ENCODE data around the gene CHN2. TPM values are rescaled to one million over a fixed set of nuclear protein-coding genes. Genes with fewer than 3 reads are reported as not detected.

CHN2 gene
- total RNA-seq, 1 experiment from 2014 or later = 5.0 TPM

- no peak overlapping the region for H3K4me3 Mint-ChIP-seq
- no peaks in the 10 kb centered on the region for H3K27me3 Mint-ChIP-seq (ENCODE audit: low read depth)
- TF ChIP-seq ZNF416 (CRISPR knock-in tag; IDR thresholded peaks at IDR 0.05) (no peak), SOX15 (CRISPR knock-in tag; IDR thresholded peaks at IDR 0.05) (no peak)
- no peak overlapping the region for H3K27ac Mint-ChIP-seq
- no peaks in the 10 kb centered on the region for H3K36me3 Mint-ChIP-seq
- DNase-seq (ENCODE audit: low spot score) = no peak
- ChIA-PET POLR2A (no interaction called here), CTCF (interaction anchor here (0.7 to 1.5 kb wide), 3 partner anchors 14 to 241 kb away, joined by 3 to 4 read pairs (median 3); no protein-coding TSS in a partner anchor)
- H3K4me1 Mint-ChIP-seq = peaks cover 8% of the 10 kb centered on the region
- H3K9me3 Mint-ChIP-seq = no peaks in the 10 kb centered on the region
- no peak for ATAC-seq
Measured at GRCh38 chr7:29430279-29430949, 235.8 kb downstream of the CHN2 start.

DNA sequence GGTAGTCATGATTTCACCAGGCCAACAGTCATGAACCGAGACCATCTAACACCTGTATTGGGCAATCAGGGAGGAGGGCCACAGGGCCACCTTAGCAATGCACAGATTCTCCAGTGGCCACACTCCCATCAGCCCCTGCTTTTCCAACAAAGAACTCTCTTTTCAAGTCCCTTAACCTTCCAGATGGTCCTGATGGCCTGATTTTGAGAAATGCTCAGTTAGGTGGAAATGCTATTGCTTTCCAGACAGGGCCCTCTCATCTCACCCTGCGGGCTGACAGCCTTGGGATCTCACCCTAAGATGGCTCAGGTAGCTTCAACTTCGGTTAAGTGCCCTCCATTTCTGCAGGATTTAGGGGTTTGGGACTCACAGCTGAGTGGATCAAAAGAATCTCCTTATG, 237.1 kb downstream of the CHN2 start:
- no peaks in the 10 kb centered on the region for H3K27me3 Mint-ChIP-seq (ENCODE audit: low read depth)
- CTCF ChIA-PET = interaction anchor here (1.1 kb wide), 1 partner anchor 192 kb away, joined by 3 read pairs; no protein-coding TSS in a partner anchor
- no peak for ATAC-seq
- no peak for TF ChIP-seq CBFB (CRISPR knock-in tag; IDR thresholded peaks at IDR 0.05; ENCODE audit: low read depth)
- no peak for TF ChIP-seq SP1 (CRISPR knock-in tag; conservative IDR thresholded peaks at IDR 0.05)
- no peak for TF ChIP-seq CDX4 (CRISPR knock-in tag; IDR thresholded peaks at IDR 0.05; ENCODE audit: borderline replicate concordance)
- TF ChIP-seq MAX (CRISPR knock-in tag; IDR thresholded peaks at IDR 0.05) = no peak
- TF ChIP-seq ESRRA (CRISPR knock-in tag; IDR thresholded peaks at IDR 0.05; ENCODE audit: borderline replicate concordance) = no peak
- no peak for TF ChIP-seq TEAD4 (CRISPR knock-in tag; IDR thresholded peaks at IDR 0.05)
- TF ChIP-seq CREB1 (CRISPR knock-in tag; IDR thresholded peaks at IDR 0.05) = no peak
- TF ChIP-seq, protein P1, sequence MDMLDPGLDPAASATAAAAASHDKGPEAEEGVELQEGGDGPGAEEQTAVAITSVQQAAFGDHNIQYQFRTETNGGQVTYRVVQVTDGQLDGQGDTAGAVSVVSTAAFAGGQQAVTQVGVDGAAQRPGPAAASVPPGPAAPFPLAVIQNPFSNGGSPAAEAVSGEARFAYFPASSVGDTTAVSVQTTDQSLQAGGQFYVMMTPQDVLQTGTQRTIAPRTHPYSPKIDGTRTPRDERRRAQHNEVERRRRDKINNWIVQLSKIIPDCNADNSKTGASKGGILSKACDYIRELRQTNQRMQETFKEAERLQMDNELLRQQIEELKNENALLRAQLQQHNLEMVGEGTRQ (CRISPR knock-in tag; IDR thresholded peaks at IDR 0.05) = no peak
- TF ChIP-seq ZNF121 (CRISPR knock-in tag; IDR thresholded peaks at IDR 0.05) = no peak
- TF ChIP-seq, protein P2, sequence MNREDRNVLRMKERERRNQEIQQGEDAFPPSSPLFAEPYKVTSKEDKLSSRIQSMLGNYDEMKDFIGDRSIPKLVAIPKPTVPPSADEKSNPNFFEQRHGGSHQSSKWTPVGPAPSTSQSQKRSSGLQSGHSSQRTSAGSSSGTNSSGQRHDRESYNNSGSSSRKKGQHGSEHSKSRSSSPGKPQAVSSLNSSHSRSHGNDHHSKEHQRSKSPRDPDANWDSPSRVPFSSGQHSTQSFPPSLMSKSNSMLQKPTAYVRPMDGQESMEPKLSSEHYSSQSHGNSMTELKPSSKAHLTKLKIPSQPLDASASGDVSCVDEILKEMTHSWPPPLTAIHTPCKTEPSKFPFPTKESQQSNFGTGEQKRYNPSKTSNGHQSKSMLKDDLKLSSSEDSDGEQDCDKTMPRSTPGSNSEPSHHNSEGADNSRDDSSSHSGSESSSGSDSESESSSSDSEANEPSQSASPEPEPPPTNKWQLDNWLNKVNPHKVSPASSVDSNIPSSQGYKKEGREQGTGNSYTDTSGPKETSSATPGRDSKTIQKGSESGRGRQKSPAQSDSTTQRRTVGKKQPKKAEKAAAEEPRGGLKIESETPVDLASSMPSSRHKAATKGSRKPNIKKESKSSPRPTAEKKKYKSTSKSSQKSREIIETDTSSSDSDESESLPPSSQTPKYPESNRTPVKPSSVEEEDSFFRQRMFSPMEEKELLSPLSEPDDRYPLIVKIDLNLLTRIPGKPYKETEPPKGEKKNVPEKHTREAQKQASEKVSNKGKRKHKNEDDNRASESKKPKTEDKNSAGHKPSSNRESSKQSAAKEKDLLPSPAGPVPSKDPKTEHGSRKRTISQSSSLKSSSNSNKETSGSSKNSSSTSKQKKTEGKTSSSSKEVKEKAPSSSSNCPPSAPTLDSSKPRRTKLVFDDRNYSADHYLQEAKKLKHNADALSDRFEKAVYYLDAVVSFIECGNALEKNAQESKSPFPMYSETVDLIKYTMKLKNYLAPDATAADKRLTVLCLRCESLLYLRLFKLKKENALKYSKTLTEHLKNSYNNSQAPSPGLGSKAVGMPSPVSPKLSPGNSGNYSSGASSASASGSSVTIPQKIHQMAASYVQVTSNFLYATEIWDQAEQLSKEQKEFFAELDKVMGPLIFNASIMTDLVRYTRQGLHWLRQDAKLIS (CRISPR knock-in tag; IDR thresholded peaks at IDR 0.05; ENCODE audit: borderline replicate concordance) = no peak
- no peak for TF ChIP-seq NR3C1 (CRISPR knock-in tag; conservative IDR thresholded peaks at IDR 0.05; ENCODE audit: low read depth)
- TF ChIP-seq, protein P3, sequence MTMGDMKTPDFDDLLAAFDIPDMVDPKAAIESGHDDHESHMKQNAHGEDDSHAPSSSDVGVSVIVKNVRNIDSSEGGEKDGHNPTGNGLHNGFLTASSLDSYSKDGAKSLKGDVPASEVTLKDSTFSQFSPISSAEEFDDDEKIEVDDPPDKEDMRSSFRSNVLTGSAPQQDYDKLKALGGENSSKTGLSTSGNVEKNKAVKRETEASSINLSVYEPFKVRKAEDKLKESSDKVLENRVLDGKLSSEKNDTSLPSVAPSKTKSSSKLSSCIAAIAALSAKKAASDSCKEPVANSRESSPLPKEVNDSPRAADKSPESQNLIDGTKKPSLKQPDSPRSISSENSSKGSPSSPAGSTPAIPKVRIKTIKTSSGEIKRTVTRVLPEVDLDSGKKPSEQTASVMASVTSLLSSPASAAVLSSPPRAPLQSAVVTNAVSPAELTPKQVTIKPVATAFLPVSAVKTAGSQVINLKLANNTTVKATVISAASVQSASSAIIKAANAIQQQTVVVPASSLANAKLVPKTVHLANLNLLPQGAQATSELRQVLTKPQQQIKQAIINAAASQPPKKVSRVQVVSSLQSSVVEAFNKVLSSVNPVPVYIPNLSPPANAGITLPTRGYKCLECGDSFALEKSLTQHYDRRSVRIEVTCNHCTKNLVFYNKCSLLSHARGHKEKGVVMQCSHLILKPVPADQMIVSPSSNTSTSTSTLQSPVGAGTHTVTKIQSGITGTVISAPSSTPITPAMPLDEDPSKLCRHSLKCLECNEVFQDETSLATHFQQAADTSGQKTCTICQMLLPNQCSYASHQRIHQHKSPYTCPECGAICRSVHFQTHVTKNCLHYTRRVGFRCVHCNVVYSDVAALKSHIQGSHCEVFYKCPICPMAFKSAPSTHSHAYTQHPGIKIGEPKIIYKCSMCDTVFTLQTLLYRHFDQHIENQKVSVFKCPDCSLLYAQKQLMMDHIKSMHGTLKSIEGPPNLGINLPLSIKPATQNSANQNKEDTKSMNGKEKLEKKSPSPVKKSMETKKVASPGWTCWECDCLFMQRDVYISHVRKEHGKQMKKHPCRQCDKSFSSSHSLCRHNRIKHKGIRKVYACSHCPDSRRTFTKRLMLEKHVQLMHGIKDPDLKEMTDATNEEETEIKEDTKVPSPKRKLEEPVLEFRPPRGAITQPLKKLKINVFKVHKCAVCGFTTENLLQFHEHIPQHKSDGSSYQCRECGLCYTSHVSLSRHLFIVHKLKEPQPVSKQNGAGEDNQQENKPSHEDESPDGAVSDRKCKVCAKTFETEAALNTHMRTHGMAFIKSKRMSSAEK (CRISPR knock-in tag; IDR thresholded peaks at IDR 0.05; ENCODE audit: borderline replicate concordance) = no peak
- TF ChIP-seq CTCF (IDR thresholded peaks at IDR 0.05) = no peak
- TF ChIP-seq ATF6 (CRISPR knock-in tag; IDR thresholded peaks at IDR 0.05) = no peak
- TF ChIP-seq, protein P4, sequence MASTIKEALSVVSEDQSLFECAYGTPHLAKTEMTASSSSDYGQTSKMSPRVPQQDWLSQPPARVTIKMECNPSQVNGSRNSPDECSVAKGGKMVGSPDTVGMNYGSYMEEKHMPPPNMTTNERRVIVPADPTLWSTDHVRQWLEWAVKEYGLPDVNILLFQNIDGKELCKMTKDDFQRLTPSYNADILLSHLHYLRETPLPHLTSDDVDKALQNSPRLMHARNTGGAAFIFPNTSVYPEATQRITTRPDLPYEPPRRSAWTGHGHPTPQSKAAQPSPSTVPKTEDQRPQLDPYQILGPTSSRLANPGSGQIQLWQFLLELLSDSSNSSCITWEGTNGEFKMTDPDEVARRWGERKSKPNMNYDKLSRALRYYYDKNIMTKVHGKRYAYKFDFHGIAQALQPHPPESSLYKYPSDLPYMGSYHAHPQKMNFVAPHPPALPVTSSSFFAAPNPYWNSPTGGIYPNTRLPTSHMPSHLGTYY (CRISPR knock-in tag; IDR thresholded peaks at IDR 0.05) = no peak
- no peak for TF ChIP-seq ATF1 (CRISPR knock-in tag; IDR thresholded peaks at IDR 0.05)
- no peak for TF ChIP-seq ZBTB21 (CRISPR knock-in tag; IDR thresholded peaks at IDR 0.05; ENCODE audit: borderline replicate concordance)

More for the DNA sequence above, 237.1 kb downstream of the CHN2 start:
- H3K4me1 Mint-ChIP-seq = peaks cover 8% of the 10 kb centered on the region
- H3K27ac Mint-ChIP-seq = no peak overlapping the region
- POLR2A ChIA-PET = no interaction called here
- no peaks in the 10 kb centered on the region for H3K9me3 Mint-ChIP-seq
- no peak for DNase-seq (ENCODE audit: low spot score)
- H3K4me3 Mint-ChIP-seq = no peak overlapping the region
- no peaks in the 10 kb centered on the region for H3K36me3 Mint-ChIP-seq

Measured in WTC11 (cell line).